Measurements from ENCODE around the gene KHDRBS1. TPM values are rescaled to one million over a fixed set of nuclear protein-coding genes. Genes with fewer than 3 reads are reported as not detected.

KHDRBS1 gene
- total RNA-seq, 1 donor from 2014 or later = 139 TPM

- no peaks in the 10 kb centered on the region for H4K20me1 ChIP-seq (ENCODE audit: insufficient read depth, low read length)
- Mint-ChIP-seq H3K4me3 (ENCODE audit: unreplicated experiment) (no peak overlapping the region), H3K9me3 (ENCODE audit: unreplicated experiment) (peaks cover 1% of the 10 kb centered on the region), H3K36me3 (ENCODE audit: low read depth, unreplicated experiment) (no peaks in the 10 kb centered on the region), H3K27me3 (ENCODE audit: low read depth, unreplicated experiment) (no peaks in the 10 kb centered on the region), H3K4me1 (ENCODE audit: low read depth, unreplicated experiment) (peaks cover 18% of the 10 kb centered on the region), H3K27ac (ENCODE audit: unreplicated experiment) (peak overlapping the region; percentile 66)
- no peak overlapping the region for H2AFZ ChIP-seq (ENCODE audit: low read depth, low read length)
- H3K79me2 ChIP-seq (ENCODE audit: insufficient read depth, low read length) = no peaks in the 10 kb centered on the region
- TF ChIP-seq CTCF (IDR thresholded peaks at IDR 0.05; ENCODE audit: insufficient read depth, low read depth, low read length) (no peak), EZH2 (IDR thresholded peaks at IDR 0.05; ENCODE audit: insufficient read depth, low read length) (no peak)
- peaks cover under 1% of the 10 kb centered on the region for H3K27me3 ChIP-seq (ENCODE audit: insufficient read depth, low read length)
- H3K4me1 ChIP-seq (ENCODE audit: insufficient read depth, low read length) = no peaks in the 10 kb centered on the region
- H3K4me3 ChIP-seq (ENCODE audit: insufficient read depth, low read depth, low read length) = no peak overlapping the region
- H3K4me2 ChIP-seq (ENCODE audit: low read length) = no peak overlapping the region
- DNase-seq (ENCODE audit: low read depth) (no peak), FAIRE-seq (no peak)
- no peak overlapping the region for H3K9ac ChIP-seq (ENCODE audit: low read length)
- H3K27ac ChIP-seq (ENCODE audit: low read depth, low read length) = no peak overlapping the region
- no peaks in the 10 kb centered on the region for H3K36me3 ChIP-seq (ENCODE audit: insufficient read depth, low read length)
- no peaks in the 10 kb centered on the region for H3K9me3 ChIP-seq (ENCODE audit: insufficient read depth, low read depth, low read length)
These were observed 34.7 kb upstream of the KHDRBS1 start for GRCh38 chr1:31978843-31979400.

- Histone ChIP-seq H3K4me3 (ENCODE audit: insufficient read depth, low read depth, low read length) (no peak overlapping the region), H2AFZ (ENCODE audit: low read depth, low read length) (no peak overlapping the region), H3K36me3 (ENCODE audit: insufficient read depth, low read length) (no peaks in the 10 kb centered on the region), H3K9me3 (ENCODE audit: insufficient read depth, low read depth, low read length) (no peaks in the 10 kb centered on the region), H4K20me1 (ENCODE audit: insufficient read depth, low read length) (no peaks in the 10 kb centered on the region), H3K4me2 (ENCODE audit: low read length) (no peak overlapping the region), H3K4me1 (ENCODE audit: insufficient read depth, low read length) (no peaks in the 10 kb centered on the region), H3K9ac (ENCODE audit: low read length) (no peak overlapping the region), H3K27ac (ENCODE audit: low read depth, low read length) (no peak overlapping the region), H3K27me3 (ENCODE audit: insufficient read depth, low read length) (no peaks in the 10 kb centered on the region), H3K79me2 (ENCODE audit: insufficient read depth, low read length) (no peaks in the 10 kb centered on the region)
- Mint-ChIP-seq H3K27me3 (ENCODE audit: low read depth, unreplicated experiment) (no peaks in the 10 kb centered on the region), H3K4me1 (ENCODE audit: low read depth, unreplicated experiment) (peaks cover 29% of the 10 kb centered on the region), H3K36me3 (ENCODE audit: low read depth, unreplicated experiment) (no peaks in the 10 kb centered on the region), H3K4me3 (ENCODE audit: unreplicated experiment) (no peak overlapping the region), H3K27ac (ENCODE audit: unreplicated experiment) (no peak overlapping the region), H3K9me3 (ENCODE audit: unreplicated experiment) (peaks cover 1% of the 10 kb centered on the region)
- no peak for DNase-seq (ENCODE audit: low read depth)
- TF ChIP-seq CTCF (IDR thresholded peaks at IDR 0.05; ENCODE audit: insufficient read depth, low read depth, low read length) = no peak
- TF ChIP-seq EZH2 (IDR thresholded peaks at IDR 0.05; ENCODE audit: insufficient read depth, low read length) = no peak
- no peak for FAIRE-seq
These were observed 32.7 kb upstream of the KHDRBS1 start for GRCh38 chr1:31980835-31981455.

- Histone ChIP-seq H3K4me1 (ENCODE audit: insufficient read depth, low read length) (no peaks in the 10 kb centered on the region), H3K9me3 (ENCODE audit: insufficient read depth, low read depth, low read length) (no peaks in the 10 kb centered on the region), H3K79me2 (ENCODE audit: insufficient read depth, low read length) (no peaks in the 10 kb centered on the region), H3K9ac (ENCODE audit: low read length) (no peak overlapping the region), H2AFZ (ENCODE audit: low read depth, low read length) (no peak overlapping the region), H3K36me3 (ENCODE audit: insufficient read depth, low read length) (no peaks in the 10 kb centered on the region), H3K27ac (ENCODE audit: low read depth, low read length) (no peak overlapping the region), H3K27me3 (ENCODE audit: insufficient read depth, low read length) (no peaks in the 10 kb centered on the region), H3K4me3 (ENCODE audit: insufficient read depth, low read depth, low read length) (no peak overlapping the region), H4K20me1 (ENCODE audit: insufficient read depth, low read length) (no peaks in the 10 kb centered on the region), H3K4me2 (ENCODE audit: low read length) (no peak overlapping the region)
- Mint-ChIP-seq H3K27me3 (ENCODE audit: low read depth, unreplicated experiment) (no peaks in the 10 kb centered on the region), H3K9me3 (ENCODE audit: unreplicated experiment) (peaks cover 1% of the 10 kb centered on the region), H3K36me3 (ENCODE audit: low read depth, unreplicated experiment) (no peaks in the 10 kb centered on the region), H3K4me1 (ENCODE audit: low read depth, unreplicated experiment) (peaks cover 29% of the 10 kb centered on the region), H3K27ac (ENCODE audit: unreplicated experiment) (no peak overlapping the region), H3K4me3 (ENCODE audit: unreplicated experiment) (no peak overlapping the region)
- DNase-seq (ENCODE audit: low read depth) = no peak
- no peak for FAIRE-seq
- TF ChIP-seq CTCF (IDR thresholded peaks at IDR 0.05; ENCODE audit: insufficient read depth, low read depth, low read length) = no peak
- TF ChIP-seq EZH2 (IDR thresholded peaks at IDR 0.05; ENCODE audit: insufficient read depth, low read length) = no peak
These were observed 32.2 kb upstream of the KHDRBS1 start for GRCh38 chr1:31981456-31981839.
